Ecto neural progenitor cell (in vitro differentiated cells): ENCODE measurements around the gene FAHD1.

Source experiments
- DNase-seq: peaks from one replicate; pipeline ENCODE4 v3.0.0-alpha.2; 2018; ENCODE audit warnings: low spot score

The FAHD1 gene

GRCh38 chr16:1817276-1817589 lies 9.8 kb upstream of the FAHD1 start:
- no peak for DNase-seq

GRCh38 chr16:1817716-1818115 lies 9.3 kb upstream of the FAHD1 start:
- DNase-seq = no peak

DNA sequence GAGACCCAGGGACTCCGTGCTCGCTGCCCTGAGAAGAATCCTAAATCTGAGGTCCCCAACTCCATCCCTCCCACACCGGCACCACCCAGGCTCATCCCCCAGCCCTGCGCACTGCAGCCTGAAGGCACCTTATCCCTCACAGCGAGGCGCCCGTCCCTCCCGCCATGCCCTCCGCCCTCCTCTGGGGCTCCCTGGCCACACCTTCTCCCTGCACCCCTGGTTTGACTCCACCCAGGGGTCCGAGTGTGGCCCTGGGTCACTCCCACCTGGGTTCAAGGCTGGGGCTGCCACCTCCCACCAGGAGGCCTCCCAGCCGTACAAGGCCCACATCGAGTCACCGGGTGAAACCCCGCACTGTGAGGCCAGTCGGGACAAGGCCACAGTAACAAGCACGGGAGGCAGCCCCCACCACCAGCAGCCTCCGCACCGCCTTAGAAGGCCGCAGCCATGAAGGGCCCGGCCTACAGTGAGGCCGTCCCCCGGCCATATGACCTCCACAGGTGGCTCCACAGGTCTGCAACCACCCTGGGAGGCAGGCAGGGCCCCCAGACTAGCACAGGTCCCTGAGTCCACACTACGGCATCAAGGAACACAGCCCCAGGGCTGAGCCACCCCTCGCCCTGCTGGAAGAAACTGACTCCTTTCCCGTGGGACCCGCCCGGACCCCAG lies 8.7 kb upstream of the FAHD1 start:
- no peak for DNase-seq

DNA sequence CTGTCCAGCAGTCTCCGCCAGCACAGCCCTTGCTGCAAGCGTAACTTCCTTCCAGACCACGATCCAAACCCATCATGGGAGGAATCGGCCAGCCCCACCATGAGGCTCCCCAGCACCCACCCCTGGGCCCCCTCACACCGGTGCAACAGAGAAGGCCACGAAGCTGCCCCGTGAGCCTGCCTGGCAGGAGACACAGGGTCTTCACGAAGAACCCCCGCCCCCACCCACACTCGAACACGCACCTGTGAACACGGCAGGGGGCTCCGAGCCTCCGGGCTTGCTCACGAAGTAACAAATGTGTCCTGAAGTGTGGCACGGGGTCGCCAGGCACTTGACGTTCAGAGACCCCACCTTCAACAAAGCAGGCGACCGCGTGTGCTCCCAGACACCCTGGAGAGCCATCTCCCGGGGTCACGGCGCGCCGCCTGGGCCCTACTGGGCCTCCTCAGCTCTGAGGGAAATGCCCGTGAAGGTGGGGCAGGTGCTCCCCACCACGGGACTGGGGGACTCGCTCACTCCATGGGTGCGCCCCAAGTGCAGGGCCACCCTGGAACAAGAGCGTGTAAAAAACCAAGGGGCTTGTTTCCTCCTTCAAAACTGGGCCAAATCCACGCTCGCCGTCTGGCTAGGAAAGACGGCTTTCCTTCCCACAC lies 8.0 kb upstream of the FAHD1 start:
- DNase-seq = no peak

GRCh38 chr16:1819611-1820010 lies 7.4 kb upstream of the FAHD1 start:
- no peak for DNase-seq

DNA sequence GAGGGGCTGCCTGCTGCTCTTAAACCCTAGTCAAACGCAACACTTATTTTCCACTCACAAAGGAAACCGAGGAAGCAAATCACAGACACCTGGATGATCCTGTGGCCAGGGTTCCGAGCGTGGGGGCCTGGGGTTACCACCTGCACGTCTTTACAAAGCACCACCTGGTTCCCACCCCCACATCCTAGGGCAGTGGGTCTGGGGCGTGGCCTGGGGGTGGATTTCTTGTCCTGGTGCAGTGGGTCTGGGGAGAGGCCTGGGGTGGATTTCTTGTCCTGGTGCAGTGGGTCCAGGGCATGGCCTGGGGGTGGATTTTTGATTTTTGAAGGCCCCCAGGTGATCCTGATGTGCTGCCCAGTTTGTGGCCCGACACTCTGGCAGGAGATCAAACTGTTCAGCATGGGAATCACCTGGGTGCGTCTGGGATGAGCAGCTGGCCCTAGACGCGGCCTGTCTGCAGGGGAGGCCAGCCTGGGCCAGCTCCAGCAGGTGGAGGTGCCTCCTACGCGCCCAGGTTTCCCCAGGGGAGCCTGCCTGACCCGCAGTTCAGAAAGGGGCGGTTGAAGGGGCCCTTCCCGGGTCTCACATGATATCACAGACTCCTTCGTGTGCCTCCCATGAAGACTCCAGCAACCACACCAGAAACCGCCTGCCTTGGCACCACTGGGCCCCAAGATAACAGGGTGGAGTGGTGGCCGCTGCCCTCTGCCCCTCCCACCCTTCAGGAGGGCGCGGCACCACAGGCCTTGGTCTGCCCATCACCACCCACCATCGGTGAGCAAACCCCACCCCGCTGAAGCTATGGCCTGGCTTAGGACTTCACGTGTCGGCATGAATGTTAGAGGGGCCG lies 6.7 kb upstream of the FAHD1 start:
- no peak for DNase-seq

DNA sequence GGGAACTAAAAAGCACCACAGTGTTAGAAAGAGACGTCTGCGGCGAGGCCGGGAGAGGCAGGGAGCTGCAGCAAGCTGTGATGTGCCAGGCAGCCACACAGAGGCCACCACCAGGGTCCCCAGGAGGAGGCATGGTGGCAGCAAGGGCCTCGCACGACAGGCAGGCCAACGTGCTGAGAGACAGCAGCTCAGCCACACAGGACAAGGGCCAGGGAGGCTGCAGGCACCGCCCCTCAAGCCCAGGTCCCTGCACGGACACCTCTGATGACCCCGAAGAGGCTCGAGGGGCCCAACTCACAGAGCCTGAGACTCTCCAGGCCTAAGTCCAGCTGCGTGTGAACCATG lies 6.1 kb upstream of the FAHD1 start:
- no peak for DNase-seq

DNA sequence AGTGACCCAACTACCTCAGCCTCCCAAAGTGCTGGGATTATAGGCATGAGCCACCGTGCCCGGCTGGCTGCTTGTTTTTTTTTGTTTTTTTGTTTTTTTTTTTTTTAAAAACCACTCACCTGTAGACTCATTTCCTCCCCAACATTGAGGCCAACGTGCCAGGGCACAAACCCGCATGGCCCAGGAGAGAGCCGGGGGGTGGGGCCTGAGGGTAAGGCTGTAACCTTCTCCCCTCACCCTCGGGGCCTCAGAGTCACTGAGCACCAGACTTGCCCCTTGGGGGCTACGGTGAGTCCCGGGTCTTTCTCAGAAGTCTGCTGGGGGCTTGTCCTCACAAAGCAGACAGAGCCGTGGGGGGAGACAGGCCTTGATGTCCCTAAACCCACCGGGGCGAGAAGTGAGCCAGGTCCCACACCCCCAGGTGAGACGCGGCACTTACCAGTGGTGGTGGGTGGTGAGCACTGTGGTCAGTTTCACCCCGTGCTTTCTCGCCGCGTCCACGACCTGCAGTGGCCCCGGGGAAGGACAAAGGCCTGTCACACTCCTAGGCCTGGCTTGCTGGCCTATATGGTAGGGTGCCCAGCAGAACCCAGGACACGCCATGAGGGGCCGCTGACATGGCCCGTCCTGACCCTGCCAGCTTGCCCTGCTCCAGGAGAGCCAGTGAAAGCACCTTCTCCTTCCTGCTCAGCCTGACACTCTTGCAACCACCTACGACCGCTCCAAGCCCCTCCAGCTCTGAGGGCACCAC lies 5.0 kb upstream of the FAHD1 start:
- DNase-seq = no peak

- DNase-seq = no peak
Observed at GRCh38 chr16:1822801-1823200, 4.2 kb upstream of the FAHD1 start.

- DNase-seq = no peak
Observed at GRCh38 chr16:1823821-1824220, 3.2 kb upstream of the FAHD1 start.

DNA sequence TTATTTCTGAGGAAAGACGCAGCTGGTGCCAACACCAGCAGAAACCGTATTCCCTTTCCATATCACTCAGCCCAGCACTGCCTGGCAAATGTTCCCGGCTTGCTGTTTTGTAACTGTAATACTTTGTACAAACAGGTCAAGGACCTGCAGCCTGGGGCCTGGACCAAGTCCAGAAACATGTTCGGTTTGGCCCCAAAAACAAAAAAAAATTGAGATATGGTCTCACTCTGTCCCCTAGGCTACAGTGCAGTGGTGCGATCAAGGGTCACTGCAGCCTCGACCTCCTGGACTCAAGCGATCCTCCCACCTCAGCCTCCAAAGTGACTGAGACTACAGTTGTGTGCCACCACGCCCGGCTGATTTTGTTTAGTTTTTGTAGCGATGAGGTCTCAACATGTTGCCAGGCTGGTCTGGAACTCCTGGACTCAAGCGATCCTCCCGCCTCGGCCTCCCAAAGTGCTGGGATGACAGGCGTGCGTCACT lies 1.6 kb upstream of the FAHD1 start:
- no peak for DNase-seq

DNA sequence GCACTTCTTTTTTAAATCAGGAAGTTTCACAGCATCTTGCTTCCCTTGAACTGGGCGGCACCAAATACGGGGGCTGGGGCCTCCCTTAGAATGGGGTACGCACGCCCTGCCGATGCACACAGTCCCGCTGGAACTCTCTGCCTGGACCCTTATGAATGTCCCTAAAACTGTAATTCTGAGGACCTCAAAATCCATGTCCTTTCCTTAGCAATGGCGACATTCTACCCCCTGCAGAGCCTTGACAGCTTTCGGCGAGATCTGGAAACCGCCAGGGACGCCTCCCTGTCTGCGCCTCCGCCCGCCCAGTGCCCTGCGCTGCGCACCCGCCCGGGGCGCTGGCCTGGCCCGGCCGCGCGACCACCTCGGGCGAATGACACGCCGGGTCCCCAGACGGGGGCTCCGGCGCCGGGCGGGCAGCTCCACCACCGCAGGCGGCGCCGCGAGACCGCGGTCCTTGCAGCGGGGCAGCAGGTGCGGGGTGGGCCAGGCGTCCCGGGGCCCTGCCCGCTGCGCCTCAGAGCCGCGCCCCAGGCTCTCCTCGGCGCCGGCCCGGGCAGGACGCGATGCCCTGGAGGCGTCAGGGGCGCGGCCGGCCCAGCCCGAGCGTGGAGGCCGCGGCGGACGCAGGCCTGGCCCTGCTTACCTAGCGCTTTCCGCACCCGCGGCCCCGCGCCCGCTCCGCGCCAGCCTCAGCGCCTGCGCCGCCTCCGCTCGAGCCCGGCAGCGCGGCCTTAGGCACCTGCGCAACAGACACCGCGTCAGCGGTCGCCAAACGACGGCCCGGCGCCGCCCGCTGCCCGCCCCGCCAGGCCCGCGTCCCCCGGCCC lies 929 bp upstream of the FAHD1 start:
- DNase-seq = peak; percentile 66

DNA sequence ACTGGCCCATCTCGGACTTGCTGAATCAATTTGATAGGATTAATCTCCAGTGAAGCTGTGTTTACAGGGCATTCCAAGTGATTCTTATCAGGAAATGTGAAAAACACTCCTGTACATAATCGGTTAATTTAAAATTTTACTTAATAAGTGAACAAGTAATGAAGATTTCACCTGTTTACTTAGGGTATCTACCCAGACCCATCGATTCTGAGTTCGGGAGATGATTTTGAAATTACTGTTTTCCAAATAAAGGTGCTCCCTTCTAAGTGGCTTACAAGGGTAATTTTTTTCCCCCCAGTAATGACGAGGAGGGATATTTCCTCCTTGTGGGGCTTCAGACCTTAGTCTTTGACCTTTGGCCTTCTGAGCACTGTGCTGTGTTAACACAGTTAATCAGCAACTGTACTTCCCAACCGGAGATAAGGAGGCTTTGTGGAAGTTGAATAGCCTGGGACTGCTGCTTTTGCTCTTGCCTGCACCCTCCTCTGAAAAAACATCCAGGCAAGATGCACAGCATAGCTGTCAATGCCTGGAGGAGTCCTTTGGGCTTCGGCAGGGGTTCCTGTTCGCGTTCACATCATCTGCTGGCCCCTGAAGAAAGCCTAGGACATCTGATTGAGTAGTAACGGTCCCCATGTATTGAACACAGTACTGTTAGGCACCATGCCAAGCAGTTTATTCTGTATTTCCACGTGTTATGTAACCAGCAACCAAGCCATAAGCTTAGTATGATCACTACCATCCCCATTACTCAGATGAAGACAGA lies 1.8 kb downstream of the FAHD1 start:
- no peak for DNase-seq

- no peak for DNase-seq
Observed at GRCh38 chr16:1830213-1830612, 3.2 kb downstream of the FAHD1 start.

DNA sequence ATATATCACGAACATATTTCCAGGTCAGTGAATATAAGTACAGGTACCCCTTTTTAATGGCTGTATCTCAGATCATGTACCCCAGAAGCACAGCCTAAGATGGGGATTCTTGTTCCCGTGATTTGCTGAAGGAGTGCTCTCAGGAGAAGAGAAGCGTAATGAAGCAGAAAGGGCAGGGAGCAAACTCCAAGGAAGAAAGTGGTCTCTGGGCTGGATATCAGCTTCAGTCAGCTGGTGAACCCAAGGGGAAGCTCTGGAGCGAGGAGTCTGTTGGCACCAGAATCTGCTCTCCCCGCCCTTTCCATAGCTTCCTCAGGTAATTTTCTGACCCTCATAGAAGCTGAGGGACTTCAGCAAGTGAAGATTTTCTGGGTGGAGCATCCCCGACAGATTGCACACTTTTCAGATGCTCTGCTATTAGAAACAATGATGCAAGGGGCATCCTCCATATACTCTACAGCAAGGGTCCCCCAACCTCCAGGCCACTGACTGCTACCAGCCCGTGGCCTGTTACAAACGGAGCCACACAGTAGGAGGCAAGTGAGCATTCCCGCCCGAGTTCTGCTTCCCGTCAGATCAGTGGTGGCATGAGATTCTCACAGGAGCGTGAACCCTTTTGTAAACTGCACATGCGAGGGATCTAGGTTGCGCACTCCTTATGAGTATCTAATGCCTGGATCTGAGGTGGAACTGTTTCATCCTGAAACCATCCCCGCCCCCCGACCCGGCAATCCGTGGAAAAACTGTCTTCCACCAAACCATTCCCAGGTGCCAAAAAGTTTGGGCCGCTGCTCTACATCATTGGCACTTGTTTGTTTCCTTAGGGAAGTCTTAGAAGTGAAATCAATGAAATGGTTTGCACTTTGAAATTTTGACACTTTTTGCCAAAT lies 4.4 kb downstream of the FAHD1 start:
- no peak for DNase-seq

DNA sequence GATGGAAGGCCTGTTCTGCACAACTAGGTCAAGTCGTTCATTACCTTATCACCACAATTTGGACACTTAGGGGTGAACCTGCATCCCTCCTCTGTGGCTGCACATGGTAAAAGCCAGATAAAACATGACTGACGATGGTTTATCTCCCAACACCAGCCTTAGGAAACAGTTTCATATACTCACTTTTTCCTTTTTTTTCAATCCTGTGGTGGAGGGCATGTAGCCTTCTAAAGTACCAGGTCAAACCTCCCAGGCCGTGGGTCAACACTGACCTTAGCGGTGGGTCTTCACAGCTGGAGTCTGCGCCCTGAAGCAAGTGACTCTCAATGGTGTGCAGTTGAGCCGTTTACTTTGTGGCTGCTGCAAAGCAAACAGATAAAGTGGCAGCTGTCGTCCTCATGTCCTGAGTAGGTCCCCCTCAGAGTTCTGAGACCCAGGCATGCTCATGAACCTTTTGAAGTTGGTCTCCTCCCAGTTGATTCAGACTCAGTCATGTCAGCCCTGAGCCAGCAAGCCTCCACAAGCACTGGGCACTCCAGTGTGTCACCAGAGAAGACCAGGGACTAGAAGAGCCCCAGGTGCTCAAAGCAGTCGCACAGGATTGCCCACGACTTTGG lies 5.9 kb downstream of the FAHD1 start:
- DNase-seq = no peak

DNA sequence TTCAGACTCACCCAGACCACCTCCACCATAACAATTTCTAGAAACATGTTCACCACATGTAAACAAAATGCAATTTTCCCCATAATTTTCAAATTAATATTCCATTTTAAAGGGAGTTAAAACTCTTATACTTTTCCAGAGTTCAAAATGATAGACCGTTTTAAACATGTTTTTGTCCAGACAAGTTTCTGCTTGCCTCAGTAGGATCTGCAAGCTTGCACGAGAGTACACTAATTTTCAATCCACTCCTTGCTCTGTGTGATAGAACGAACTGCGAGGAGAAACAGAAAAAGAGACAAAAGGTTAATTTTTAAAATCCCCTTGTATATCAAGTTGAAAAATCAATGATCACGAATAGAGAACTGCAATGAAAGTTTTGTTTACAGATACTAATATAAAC lies 7.1 kb downstream of the FAHD1 start:
- no peak for DNase-seq

DNA sequence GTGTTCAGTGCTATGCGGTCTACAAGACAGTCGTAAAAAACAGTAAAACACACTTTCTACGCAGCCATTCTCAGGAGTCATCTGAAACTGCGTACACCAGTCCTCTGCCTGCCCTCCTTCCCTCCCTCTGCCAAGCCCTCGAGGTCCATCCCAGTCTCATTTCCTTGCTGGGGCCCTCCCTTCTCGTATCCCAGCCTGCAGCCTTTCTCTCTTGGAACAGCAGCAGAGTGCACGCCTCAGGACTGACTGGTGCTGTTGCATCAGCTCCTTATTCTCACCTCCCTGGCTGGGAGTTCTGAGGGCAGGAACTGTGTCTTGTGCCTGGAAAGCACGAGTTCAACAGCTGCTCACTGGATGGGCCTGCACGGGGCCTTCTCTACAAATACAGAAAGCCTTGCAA lies 12.5 kb downstream of the FAHD1 start:
- DNase-seq = no peak

DNA sequence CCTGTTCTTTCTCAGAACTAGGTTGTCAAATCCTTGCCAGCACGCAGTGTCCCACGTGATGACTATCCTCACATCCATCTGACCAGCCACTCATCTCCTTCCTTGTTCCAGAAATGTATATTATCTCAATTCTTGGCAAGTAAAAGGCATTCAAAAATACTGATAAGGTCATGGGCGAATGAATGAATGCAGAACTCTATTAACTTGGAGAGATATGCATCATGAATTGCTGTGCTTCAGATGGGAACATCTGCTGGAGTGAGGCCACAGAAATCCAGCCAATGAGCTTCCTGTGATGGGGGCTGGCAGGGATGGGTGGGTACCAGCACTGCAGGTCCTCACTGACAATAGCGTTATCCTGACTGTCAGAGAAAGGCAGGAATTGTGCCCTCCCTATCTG lies 19.0 kb downstream of the FAHD1 start:
- DNase-seq = no peak
